Transverse colon (tissue), 4 donors: ENCODE results near the gene CELF4. TPM values are rescaled to one million over a fixed set of nuclear protein-coding genes. Genes with fewer than 3 reads are reported as not detected.

Experiments
- DNase-seq: peaks from one replicate; pipeline ENCODE4 v3.0.0-alpha.2; 2019
- H3K27ac ChIP-seq, 4 donors: fragments of 200-600 bp; sonication (generic); 2 replicates each; pipeline ENCODE4 v1.5.1; 2016 to 2018; ENCODE audit warnings: inconsistent platforms in 4 of 4
- H3K27me3 ChIP-seq: fragments of 200-600 bp; sonication (generic); 2 replicates; pipeline ENCODE4 v1.5.1; 2017; ENCODE audit warnings: inconsistent platforms
- H3K36me3 ChIP-seq, 4 donors: fragments of 200-600 bp; sonication (generic); 2 replicates each; pipeline ENCODE4 v1.5.1; 2017 to 2019; ENCODE audit warnings: inconsistent platforms in 4 of 4
- H3K4me1 ChIP-seq, 4 donors: fragments of 200-600 bp; sonication (generic); 2 replicates each; pipeline ENCODE4 v1.5.1; 2017 to 2020; ENCODE audit warnings: inconsistent platforms in 4 of 4
- H3K4me3 ChIP-seq, 4 donors: fragments of 200-600 bp; sonication (generic); 1 replicate in 1 of 4; 2 replicates in 3 of 4; pipeline versions ENCODE4 v1.5.1 to v1.6.1; 2017 to 2019; ENCODE audit warnings: inconsistent platforms in 4 of 4
- H3K9me3 ChIP-seq, 2 donors: fragments of 200-600 bp; sonication (generic); 2 replicates each; pipeline ENCODE4 v1.5.1; 2017 to 2019; ENCODE audit warnings: inconsistent platforms in 2 of 2
- EP300 ChIP-seq: sonication (generic); formaldehyde crosslinking; IDR thresholded peaks from one replicate; pipeline ENCODE4 v1.6.1; 2017; ENCODE audit warnings: antibody characterized with exemption, low read depth
- POLR2A ChIP-seq: fragments of 450-650 bp; IDR thresholded peaks from one replicate; pipeline ENCODE4 v1.6.1; 2016; ENCODE audit warnings: antibody characterized with exemption, mild to moderate bottlenecking, moderate library complexity
- POLR2AphosphoS5 ChIP-seq, 3 donors: sonication (generic); formaldehyde crosslinking; IDR thresholded peaks; one replicate each; pipeline ENCODE4 v1.6.1; 2016; ENCODE audit warnings: antibody characterized with exemption in 3 of 3
- WGBS, 2 donors: methylation state at CpG; one replicate each; pipeline ENCODE4 v1.1.5; 2018; ENCODE audit warnings: low coverage in 1 of 2; 5-methylcytosine and 5-hydroxymethylcytosine counted together
- in situ Hi-C, 4 donors: fragments of 200-750 bp; cut with MboI; loops; one replicate each; pipeline versions ENCODE4 v1.15.0 to v1.15.1; 2017; ENCODE audit warnings: low sequenced_read_pairs in 3 of 4, low pct_ligation_motif_present in 1 of 4, low pct_unique_long_range_greater_than_20kb in 1 of 4
- intact Hi-C: fragments of 100-400 bp; cut with DNase I; formaldehyde crosslinking; loops from one replicate; pipeline ENCODE4 v1.15.1; 2023; ENCODE audit warnings: low total_unique reads
- total RNA-seq, 4 donors: library from RNA; depleted of rRNA; stranded (reverse); fragments of >200 nt; gene quantifications; one replicate each; pipeline ENCODE4 v1.1.0, GENCODE V29; 2016
- TF ChIP-seq, protein P1 (sequence below), 5 experiments: fragments of 200-600 bp in 3 of 5; fragments of 450-650 bp in 2 of 5; sonication (generic) in 3 of 5; IDR thresholded peaks; 1 replicate in 2 of 5; 2 replicates in 3 of 5; pipeline ENCODE4 v1.5.1; 2016 to 2017; ENCODE audit warnings: antibody characterized with exemption in 5 of 5, inconsistent platforms in 3 of 5, mild to moderate bottlenecking in 2 of 5, moderate library complexity in 1 of 5

Gene CELF4
- total RNA-seq, 4 donors from 2014 or later = 0.14 to 0.75 TPM; not detected in 2

DNA sequence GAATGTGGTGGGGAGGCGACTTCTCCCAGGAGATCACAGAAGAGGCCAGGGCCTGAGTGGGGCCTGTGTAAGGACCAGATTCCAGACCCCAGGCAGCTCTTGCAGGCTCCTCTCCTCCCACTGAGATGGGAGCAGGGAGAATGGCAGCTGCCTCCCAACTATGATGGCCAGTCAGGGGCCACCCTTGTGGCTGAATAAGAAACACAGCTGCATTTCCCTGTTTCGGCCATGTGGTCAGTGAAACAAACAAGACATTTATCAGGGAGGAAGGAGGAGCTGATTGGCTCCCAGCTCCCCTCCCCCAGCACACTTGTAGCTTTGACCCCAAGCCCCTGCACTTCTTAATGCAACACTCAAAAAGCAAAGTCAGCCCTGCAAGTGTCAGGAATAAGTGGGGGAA, 143.5 kb downstream of the CELF4 start:
- 47% methylated on average over 2 of the region's 2 CpGs; no CpG with 5 or more reads in 1 of the 2 donors for WGBS, 2 donors
- Histone ChIP-seq H3K4me3 (no peak overlapping the region), H3K27me3 (no peaks in the 10 kb centered on the region), H3K9me3 (no peaks in the 10 kb centered on the region), H3K27ac (no peak overlapping the region), H3K36me3 (no peaks in the 10 kb centered on the region), H3K4me1 (no peaks in the 10 kb centered on the region)
- DNase-seq = no peak
- in situ Hi-C loops = no loop called here
- no peak for TF ChIP-seq POLR2A
- TF ChIP-seq EP300 = no peak
- TF ChIP-seq POLR2AphosphoS5 (IDR thresholded peaks at IDR 0.05) = no peak
- TF ChIP-seq, protein P1, sequence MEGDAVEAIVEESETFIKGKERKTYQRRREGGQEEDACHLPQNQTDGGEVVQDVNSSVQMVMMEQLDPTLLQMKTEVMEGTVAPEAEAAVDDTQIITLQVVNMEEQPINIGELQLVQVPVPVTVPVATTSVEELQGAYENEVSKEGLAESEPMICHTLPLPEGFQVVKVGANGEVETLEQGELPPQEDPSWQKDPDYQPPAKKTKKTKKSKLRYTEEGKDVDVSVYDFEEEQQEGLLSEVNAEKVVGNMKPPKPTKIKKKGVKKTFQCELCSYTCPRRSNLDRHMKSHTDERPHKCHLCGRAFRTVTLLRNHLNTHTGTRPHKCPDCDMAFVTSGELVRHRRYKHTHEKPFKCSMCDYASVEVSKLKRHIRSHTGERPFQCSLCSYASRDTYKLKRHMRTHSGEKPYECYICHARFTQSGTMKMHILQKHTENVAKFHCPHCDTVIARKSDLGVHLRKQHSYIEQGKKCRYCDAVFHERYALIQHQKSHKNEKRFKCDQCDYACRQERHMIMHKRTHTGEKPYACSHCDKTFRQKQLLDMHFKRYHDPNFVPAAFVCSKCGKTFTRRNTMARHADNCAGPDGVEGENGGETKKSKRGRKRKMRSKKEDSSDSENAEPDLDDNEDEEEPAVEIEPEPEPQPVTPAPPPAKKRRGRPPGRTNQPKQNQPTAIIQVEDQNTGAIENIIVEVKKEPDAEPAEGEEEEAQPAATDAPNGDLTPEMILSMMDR (IDR thresholded peaks at IDR 0.05) = no peak
- intact Hi-C loops = no loop called here

GRCh38 chr18:37421341-37422077, 144.1 kb downstream of the CELF4 start:
- no peak overlapping the region for H3K27ac ChIP-seq
- no peaks in the 10 kb centered on the region for H3K36me3 ChIP-seq
- in situ Hi-C loops = no loop called here
- 77 to 100% methylated on average over 2 to 15 of the region's 16 CpGs for WGBS, 2 donors
- no peaks in the 10 kb centered on the region for H3K27me3 ChIP-seq
- no peaks in the 10 kb centered on the region for H3K4me1 ChIP-seq
- no peak overlapping the region for H3K4me3 ChIP-seq
- intact Hi-C loops = no loop called here
- H3K9me3 ChIP-seq = no peaks in the 10 kb centered on the region
- TF ChIP-seq, protein P1 (IDR thresholded peaks at IDR 0.05) = no peak
- TF ChIP-seq POLR2A (no peak), POLR2AphosphoS5 (IDR thresholded peaks at IDR 0.05) (no peak), EP300 (no peak)
- no peak for DNase-seq

GRCh38 chr18:37420315-37420880, 145.2 kb downstream of the CELF4 start:
- H3K27me3 ChIP-seq = no peaks in the 10 kb centered on the region
- intact Hi-C loops = no loop called here

DNA sequence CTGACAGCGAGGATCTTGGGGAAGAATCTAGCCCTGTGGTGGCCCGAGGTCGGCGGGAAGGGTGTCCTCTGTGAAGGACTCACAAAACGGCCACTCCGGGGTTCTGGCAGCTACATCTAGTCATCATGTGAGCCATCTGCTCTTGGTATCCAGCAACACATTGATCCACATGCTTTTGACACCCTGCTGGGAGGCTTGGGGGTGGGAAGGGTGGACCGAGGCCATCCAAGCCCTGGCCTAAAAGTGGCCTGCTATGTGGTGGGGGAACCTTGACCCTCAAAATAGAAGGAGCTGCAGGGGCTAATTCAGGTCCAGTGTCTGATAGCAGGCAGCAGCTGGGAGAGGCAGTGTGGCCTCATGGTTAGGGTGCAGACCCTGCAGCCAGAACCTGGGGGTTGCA, 145.7 kb downstream of the CELF4 start:
- no peak overlapping the region for H3K4me3 ChIP-seq
- no peaks in the 10 kb centered on the region for H3K27me3 ChIP-seq
- in situ Hi-C loops = no loop called here
- no peak overlapping the region for H3K27ac ChIP-seq
- TF ChIP-seq, protein P1 (IDR thresholded peaks at IDR 0.05) = no peak
- TF ChIP-seq POLR2AphosphoS5 (IDR thresholded peaks at IDR 0.05) = no peak
- no peak for TF ChIP-seq POLR2A
- no peak for TF ChIP-seq EP300
- H3K9me3 ChIP-seq = no peaks in the 10 kb centered on the region
- WGBS, 2 donors = 80% methylated on average over 7 of the region's 7 CpGs; no CpG with 5 or more reads in 1 of the 2 donors
- no peaks in the 10 kb centered on the region for H3K36me3 ChIP-seq
- no peaks in the 10 kb centered on the region for H3K4me1 ChIP-seq
- intact Hi-C loops = no loop called here
- DNase-seq = no peak

More at GRCh38 chr18:37420315-37420880, 145.2 kb downstream of the CELF4 start:
- WGBS, 2 donors = 81% methylated on average over 4 to 7 of the region's 7 CpGs
- Histone ChIP-seq H3K9me3 (no peaks in the 10 kb centered on the region), H3K36me3 (no peaks in the 10 kb centered on the region), H3K4me1 (no peaks in the 10 kb centered on the region), H3K4me3 (no peak overlapping the region), H3K27ac (no peak overlapping the region)
- in situ Hi-C loops = no loop called here
- no peak for DNase-seq
- TF ChIP-seq POLR2AphosphoS5 (IDR thresholded peaks at IDR 0.05) = no peak
- no peak for TF ChIP-seq EP300
- no peak for TF ChIP-seq POLR2A
- TF ChIP-seq, protein P1 (IDR thresholded peaks at IDR 0.05) = no peak
